GM03348 (cell line): ENCODE measurements around the gene INTS12.

Experiments
- DNase-seq: peaks from one replicate; pipeline ENCODE4 v3.0.0; 2012; ENCODE audit warnings: low spot score

Gene INTS12

GRCh38 chr4:105686571-105686970 lies 21.9 kb downstream of the INTS12 start:
- no peak for DNase-seq

- no peak for DNase-seq
Measured at GRCh38 chr4:105683038-105683437, 25.5 kb downstream of the INTS12 start.

DNA sequence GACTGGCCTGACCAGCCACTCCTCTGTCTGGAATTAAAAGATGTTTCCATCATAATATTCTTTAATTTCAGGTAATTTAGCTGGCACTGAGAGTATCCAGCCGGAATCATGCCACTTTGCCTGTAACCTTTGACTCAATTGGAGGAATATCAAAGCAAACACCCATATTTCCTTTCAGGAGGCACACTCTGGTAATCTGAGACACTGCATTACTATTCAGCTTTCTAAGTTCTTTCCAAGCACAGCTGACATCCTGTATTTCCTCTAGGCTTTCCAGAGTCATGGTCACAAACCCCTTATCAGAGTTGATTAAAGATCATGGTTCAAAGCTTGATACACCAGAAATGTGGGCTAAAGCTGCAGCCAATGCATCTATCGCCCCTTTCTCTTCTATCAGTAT lies 29.3 kb downstream of the INTS12 start:
- DNase-seq: no peak

GRCh38 chr4:105677709-105678108 lies 30.8 kb downstream of the INTS12 start:
- no peak for DNase-seq

DNA sequence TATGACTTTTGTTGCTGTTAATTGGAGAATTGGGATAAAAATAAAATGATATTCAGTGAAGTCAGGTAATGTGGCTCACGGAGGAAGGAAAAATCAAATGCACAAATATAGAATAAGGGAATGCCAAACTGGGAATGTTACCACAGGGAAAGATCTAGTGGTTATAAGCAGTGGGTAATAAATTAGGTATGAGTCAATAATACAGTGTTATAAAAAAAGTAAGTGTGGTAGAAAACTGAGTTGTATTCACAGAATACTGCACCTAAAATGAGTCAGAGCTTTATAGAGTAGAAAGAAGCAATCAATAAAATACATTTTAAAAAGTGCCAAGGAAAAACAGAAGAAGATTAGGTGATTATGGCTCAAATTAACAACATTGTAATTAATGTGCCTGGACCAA lies 34.5 kb downstream of the INTS12 start:
- DNase-seq: no peak

DNA sequence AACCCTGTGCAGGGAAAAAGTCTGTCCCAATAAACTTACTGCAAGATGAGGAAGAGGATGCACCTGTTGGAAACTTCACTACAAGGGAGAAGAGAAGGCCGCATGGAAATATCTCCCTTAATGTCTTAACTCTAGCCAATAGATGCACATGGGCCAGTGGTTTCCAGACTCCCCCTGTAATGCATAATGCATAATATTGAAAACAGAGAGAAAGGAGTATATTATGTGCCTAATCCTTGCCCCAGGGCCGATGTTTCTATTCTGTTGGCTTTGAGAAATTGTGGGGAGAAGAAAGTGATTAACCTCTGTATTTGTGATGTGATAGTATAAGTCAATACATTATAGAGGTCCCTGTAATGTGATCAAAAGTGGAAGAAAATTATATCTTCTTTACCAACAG lies 37.2 kb downstream of the INTS12 start:
- DNase-seq: no peak

DNA sequence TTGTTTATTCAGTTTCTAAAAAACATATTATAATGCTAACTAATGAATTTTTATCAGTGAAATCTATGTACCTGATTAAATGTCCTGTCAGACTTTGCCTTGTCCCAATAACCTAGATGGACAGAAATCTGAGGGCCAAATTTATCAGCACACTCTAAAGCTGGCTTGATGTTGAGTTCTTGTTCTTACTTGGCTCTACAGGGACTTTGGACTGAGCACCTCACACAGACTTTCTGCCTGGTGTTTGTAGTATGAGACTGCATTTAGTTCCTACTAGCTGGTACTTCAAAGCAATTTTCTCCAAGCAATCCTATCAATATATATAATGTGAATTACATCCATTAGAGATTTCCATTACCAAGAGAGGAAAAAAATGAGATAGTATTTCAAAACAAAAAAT lies 37.8 kb downstream of the INTS12 start:
- no peak for DNase-seq

DNA sequence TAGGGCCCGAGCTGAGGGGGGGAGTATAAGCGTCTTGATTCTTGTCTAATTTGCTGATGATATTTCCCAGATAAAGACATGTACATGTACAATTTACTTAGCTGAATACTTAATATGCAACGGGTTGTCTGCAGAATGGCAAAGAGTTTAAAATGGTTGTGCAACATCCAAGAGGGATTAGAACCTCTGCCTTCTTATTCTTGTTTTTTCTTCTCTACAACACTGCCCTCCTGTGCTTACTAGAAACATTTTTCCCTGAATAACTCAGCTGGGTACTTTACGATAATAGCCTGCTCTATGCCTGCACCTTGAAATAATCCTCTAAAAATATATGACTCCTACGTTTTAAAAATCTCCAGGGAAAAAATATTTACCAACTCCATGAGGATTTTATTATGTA lies 41.8 kb downstream of the INTS12 start:
- peak; percentile 16 for DNase-seq

GRCh38 chr4:105662935-105663675 lies 45.4 kb downstream of the INTS12 start:
- no peak for DNase-seq

- DNase-seq: no peak
Measured at GRCh38 chr4:105661028-105661427, 47.5 kb downstream of the INTS12 start.

DNA sequence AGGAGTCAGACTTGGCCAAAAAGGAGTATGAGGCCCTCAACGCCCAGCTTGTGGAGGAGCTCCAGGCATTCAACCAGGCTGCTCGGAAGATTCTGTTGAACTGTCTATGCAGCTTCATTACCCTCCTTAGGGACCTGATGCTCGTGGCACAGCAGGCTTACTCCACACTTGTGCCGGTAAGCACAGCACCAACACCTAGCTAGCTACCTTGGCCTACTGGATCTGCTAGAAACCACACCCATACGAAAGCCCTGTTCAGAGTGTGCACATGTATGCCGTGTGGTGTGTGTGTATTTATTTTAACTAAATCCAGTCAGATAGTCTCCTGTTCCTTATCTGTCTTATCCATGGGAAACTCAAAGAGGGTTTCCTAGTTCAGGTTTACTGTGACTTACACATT lies 49.3 kb downstream of the INTS12 start:
- DNase-seq: no peak

DNA sequence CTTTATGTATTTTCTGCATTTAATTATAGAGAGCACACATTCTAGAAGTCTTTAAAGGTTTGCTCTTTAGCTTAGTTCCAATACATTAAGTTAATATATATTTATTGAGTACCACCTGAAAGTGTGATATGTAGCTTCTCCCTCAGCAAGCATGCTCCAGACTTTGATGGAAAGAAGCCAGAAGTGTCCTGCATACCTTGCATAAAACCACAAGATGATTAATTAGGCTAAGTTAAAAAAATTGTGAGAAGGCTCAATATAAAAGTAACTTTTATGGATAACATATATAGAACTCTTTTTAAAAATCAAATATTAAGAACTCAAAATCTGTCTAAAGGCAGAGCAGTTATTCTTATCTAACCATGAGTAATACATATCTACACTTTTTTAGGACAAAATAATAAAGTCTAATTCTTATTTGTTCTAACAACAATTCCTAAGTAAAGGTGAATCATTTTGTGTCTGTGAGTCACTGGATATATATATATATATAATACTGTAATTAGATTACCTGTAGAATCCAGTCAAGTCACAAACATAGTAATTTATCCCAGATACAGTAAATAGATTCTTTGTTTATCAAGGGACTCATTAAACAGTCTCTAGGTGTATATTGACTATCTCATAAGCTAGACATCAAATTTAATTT lies 51.2 kb downstream of the INTS12 start:
- DNase-seq: no peak

- DNase-seq: no peak
Measured at GRCh38 chr4:105652286-105652888, 56.1 kb downstream of the INTS12 start.

DNA sequence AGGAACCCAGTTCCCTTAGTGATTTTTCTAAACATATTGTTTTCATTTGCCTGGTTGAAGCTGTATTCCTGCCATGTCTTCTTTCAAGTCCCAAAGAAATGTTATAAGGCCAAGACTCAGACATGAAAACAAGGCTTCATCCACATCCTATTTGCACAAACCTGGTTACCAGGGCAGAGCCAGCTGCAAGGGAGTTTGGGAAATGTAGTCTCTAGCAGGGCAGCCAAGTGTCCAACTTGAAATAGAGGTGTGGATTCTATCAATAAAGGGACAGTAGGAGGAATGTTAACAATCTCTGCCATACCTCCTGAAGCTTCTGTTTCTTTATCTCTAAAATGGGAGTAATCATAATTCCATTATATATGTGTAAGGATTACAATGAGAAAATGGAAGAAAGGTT lies 56.6 kb downstream of the INTS12 start:
- DNase-seq: no peak

- DNase-seq: no peak
Measured at GRCh38 chr4:105650190-105650589, 58.3 kb downstream of the INTS12 start.

DNA sequence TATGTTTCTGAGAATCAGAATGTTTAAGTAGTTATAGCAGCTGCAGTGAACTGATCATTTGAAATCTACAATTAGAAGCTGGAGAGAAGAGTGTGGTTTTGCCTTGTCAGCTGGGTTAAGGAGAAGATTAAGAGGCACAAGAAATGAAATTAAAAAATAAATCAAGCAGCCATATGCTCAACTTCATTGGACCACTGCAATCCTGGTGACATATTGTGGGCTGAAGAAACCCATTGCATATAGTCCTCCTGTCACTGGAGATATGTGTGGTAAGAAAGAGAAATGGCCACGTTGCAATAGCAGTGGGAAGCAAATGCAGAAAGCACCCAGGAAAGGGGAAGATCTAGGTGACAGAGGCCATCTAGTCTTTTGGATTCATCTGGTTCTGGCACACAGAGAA lies 63.0 kb downstream of the INTS12 start:
- DNase-seq: no peak

DNA sequence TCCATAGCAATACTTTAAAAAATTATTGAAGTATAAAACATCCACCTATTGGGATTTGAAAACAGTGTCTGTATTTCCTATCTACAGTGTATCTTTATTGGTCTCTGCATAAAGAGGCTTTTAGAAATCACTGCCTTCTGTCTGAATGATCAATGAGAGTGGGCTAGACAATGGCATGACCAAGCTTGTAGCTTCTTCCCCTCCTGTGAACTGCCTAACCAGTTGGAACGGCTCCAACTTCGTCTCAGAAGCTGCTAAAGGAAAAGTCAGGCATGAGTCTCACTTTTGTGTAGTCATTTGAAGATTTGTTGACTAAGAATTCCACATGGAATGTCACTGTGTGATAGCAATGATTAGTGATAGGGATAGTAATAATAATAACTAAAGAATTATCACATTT lies 64.2 kb downstream of the INTS12 start:
- DNase-seq: no peak

GRCh38 chr4:105641845-105642244 lies 66.6 kb downstream of the INTS12 start:
- DNase-seq: no peak

- DNase-seq: no peak
Measured at GRCh38 chr4:105637408-105638176, 70.9 kb downstream of the INTS12 start.

DNA sequence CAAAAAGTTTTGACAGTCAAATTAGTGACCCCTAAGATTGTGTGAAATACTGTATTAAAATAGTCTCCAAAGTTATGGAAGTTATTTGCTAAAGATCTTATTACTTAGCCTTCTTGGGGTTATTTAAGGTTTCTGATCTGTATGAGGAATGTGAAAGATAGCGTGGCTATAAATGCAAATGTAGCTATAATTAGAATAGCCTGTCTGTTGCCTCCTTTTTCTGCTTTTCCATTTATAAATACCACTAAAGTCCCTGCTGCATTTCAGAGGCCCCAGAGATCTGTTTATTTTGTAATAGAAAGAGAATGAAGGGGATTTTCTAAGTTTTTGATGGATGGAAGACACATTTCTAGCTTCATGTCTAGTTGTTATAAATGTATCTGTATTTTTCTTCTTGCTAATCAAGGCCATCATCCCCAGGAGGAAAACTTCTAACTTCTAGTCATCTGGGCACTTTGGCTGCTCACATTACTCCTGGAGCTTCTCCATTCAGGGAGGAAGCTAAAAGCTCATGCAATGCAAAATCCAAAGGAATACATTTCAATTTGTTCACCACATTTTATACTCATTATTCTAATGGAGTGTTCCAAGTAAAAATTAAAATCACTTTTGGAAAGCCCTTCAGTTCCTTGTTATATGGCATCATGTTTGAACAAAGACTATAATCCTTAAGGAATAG lies 73.9 kb downstream of the INTS12 start:
- no peak for DNase-seq

DNA sequence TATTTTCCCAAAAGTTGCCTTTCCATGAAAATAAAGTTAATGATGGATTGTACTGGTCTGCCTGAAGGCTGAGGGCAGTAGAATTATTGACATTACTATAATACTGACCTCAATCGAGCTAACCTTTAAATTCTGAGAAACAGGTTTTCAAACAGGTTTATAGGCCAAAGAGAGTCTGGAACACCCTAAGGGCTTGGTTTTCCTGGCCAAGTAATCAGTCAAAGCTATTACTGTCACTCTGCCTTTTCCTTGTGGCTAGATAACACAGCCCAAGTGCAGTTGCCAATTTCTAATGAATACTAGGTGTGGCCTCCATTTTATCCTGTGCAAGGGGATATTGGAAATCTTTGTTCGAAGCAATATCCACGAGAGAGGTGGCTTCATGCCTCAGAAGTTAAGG lies 75.2 kb downstream of the INTS12 start:
- DNase-seq: no peak
